SK-N-SH (cell line): ENCODE results near the gene UMODL1. TPM values are rescaled to one million over a fixed set of nuclear protein-coding genes. Genes with fewer than 3 reads are reported as not detected.

Experiments
- CTCF ChIA-PET: fragments of 300-600, 350-600 bp; formaldehyde crosslinking; extraction: SDS; loops from one replicate; lab custom pipeline; 2021; lab: Yijun Ruan, JAX
- POLR2A ChIA-PET: fragments of 350-600 bp; sonication (Branson Sonifier 250); formaldehyde crosslinking; extraction: SDS; loops from one replicate; lab custom pipeline; 2020; ENCODE audit warnings: antibody characterized with exemption, inconsistent platforms; lab: Yijun Ruan, JAX
- DNase-seq: peaks from one replicate; pipeline ENCODE4 v3.0.0; 2012
- H2AFZ ChIP-seq: fragments of 200-600 bp; sonication (generic); 2 replicates; pipeline ENCODE4 v1.8.1; 2016; ENCODE audit warnings: antibody characterized with exemption, mild to moderate bottlenecking, low read depth
- H3F3A ChIP-seq: fragments of 200-600 bp; sonication (generic); replicated peaks from 2 replicates; pipeline ENCODE3; 2016; ENCODE audit warnings: antibody characterized with exemption, mild to moderate bottlenecking; ENCODE audit not compliant: insufficient read depth
- H3K27ac ChIP-seq, 2 experiments: fragments of 200-500 bp in 1 of 2; fragments of 200-600 bp in 1 of 2; sonication (Bioruptor generic) in 1 of 2; sonication (generic), shearing (Covaris generic) in 1 of 2; 2 replicates each; pipeline versions ENCODE4 v1.5.1 to v1.6.1; 2014 to 2016; ENCODE audit warnings: low read depth in 2 of 2, inconsistent platforms in 1 of 2, low read length in 1 of 2, mild to moderate bottlenecking in 1 of 2, mixed read lengths in 1 of 2
- H3K27me3 ChIP-seq: fragments of 200-600 bp; sonication (generic), shearing (Covaris generic); 2 replicates; pipeline ENCODE4 v1.6.1; 2016; ENCODE audit warnings: mixed run types; ENCODE audit not compliant: insufficient read depth
- H3K36me3 ChIP-seq, 2 experiments: fragments of 200-500 bp in 1 of 2; fragments of 200-600 bp in 1 of 2; sonication (Bioruptor generic) in 1 of 2; sonication (generic) in 1 of 2; replicated peaks in 1 of 2; 2 replicates each; pipeline versions ENCODE3 to v1.5.1; 2014 to 2016; ENCODE audit warnings: low read length in 1 of 2, mild to moderate bottlenecking in 1 of 2; ENCODE audit not compliant: insufficient read depth in 2 of 2, control insufficient read depth in 1 of 2
- H3K4me1 ChIP-seq, 2 experiments: fragments of 200-500 bp in 1 of 2; fragments of 200-600 bp in 1 of 2; sonication (Bioruptor generic) in 1 of 2; sonication (generic), shearing (Covaris generic) in 1 of 2; 2 replicates each; pipeline versions ENCODE4 v1.5.1 to v1.6.1; 2014 to 2016; ENCODE audit warnings: low read depth in 1 of 2, low read length in 1 of 2, mixed run types in 1 of 2; ENCODE audit not compliant: insufficient read depth in 2 of 2, control insufficient read depth in 1 of 2
- H3K4me2 ChIP-seq: fragments of 200-600 bp; sonication (generic), shearing (Covaris generic); 2 replicates; pipeline ENCODE4 v1.6.1; 2017; ENCODE audit warnings: mixed run types
- H3K4me3 ChIP-seq, 2 experiments: fragments of 200-500 bp in 1 of 2; fragments of 200-600 bp in 1 of 2; sonication (Bioruptor generic) in 1 of 2; sonication (generic), shearing (Covaris generic) in 1 of 2; 2 replicates each; pipeline versions ENCODE4 v1.5.1 to v1.8.1; 2014 to 2016; ENCODE audit warnings: low read depth in 2 of 2, inconsistent platforms in 1 of 2, low read length in 1 of 2, mild to moderate bottlenecking in 1 of 2, mixed read lengths in 1 of 2, moderate library complexity in 1 of 2
- H3K79me2 ChIP-seq: fragments of 200-600 bp; sonication (generic); 2 replicates; pipeline ENCODE4 v1.8.1; 2017; ENCODE audit warnings: mild to moderate bottlenecking; ENCODE audit not compliant: insufficient read depth
- H3K9ac ChIP-seq: fragments of 200-600 bp; sonication (generic); 2 replicates; pipeline ENCODE4 v1.6.1; 2017; ENCODE audit warnings: mixed run types
- H3K9me2 ChIP-seq: fragments of 200-600 bp; sonication (generic); 2 replicates; pipeline ENCODE4 v1.6.1; 2017; ENCODE audit warnings: mixed run types
- H3K9me3 ChIP-seq: fragments of 200-600 bp; sonication (generic); 2 replicates; pipeline ENCODE4 v1.6.1; 2017; ENCODE audit warnings: mixed run types, mild to moderate bottlenecking, moderate library complexity
- H4K20me1 ChIP-seq: fragments of 200-600 bp; sonication (generic); 2 replicates; pipeline ENCODE4 v1.6.1; 2017; ENCODE audit warnings: mild to moderate bottlenecking, mixed run types; ENCODE audit not compliant: insufficient read depth
- CHD2 ChIP-seq: fragments of 150-350 bp; IDR thresholded peaks from 2 replicates; pipeline ENCODE4 v1.6.1; 2018; ENCODE audit warnings: low read length; ENCODE audit not compliant: partially characterized antibody
- EZH2phosphoT487 ChIP-seq: fragments of 200-600 bp; sonication (generic); IDR thresholded peaks from 2 replicates; pipeline ENCODE4 v1.6.1; 2017; ENCODE audit warnings: low read depth, mixed run types, mild to moderate bottlenecking, antibody characterized with exemption, moderate library complexity, borderline replicate concordance
- FOSL2 ChIP-seq: IDR thresholded peaks from 2 replicates; pipeline ENCODE4 v1.4.0; 2012; ENCODE audit warnings: low read depth, mild to moderate bottlenecking, moderate library complexity, borderline replicate concordance
- FOXM1 ChIP-seq: IDR thresholded peaks from 2 replicates; pipeline ENCODE4 v1.4.0; 2012; ENCODE audit warnings: low read depth, mild to moderate bottlenecking
- IRF3 ChIP-seq: fragments of 150-350 bp; IDR thresholded peaks from 2 replicates; pipeline ENCODE4 v1.6.1; 2016; ENCODE audit warnings: mild to moderate bottlenecking, low read depth, low read length
- JUND ChIP-seq: IDR thresholded peaks from 2 replicates; pipeline ENCODE4 v1.4.0; 2012
- MAX ChIP-seq: IDR thresholded peaks from 2 replicates; pipeline ENCODE4 v1.4.0; 2012; ENCODE audit warnings: low read depth
- MXI1 ChIP-seq: IDR thresholded peaks from 2 replicates; pipeline ENCODE4 v1.6.1; 2012; ENCODE audit warnings: mild to moderate bottlenecking, low read depth, low read length, improper control_type of control experiment
- PBX3 ChIP-seq: IDR thresholded peaks from 2 replicates; pipeline ENCODE4; 2012
- POLR2AphosphoS5 ChIP-seq: IDR thresholded peaks from 2 replicates; pipeline ENCODE4 v1.6.1; 2012; ENCODE audit warnings: low read depth, low read length
- RXRA ChIP-seq: IDR thresholded peaks from 2 replicates; pipeline ENCODE4 v1.4.0; 2012; ENCODE audit warnings: low read depth, mild to moderate bottlenecking, borderline replicate concordance
- SIN3A ChIP-seq: IDR thresholded peaks from 2 replicates; pipeline ENCODE4 v1.6.1; 2012; ENCODE audit warnings: low read depth, mild to moderate bottlenecking, low read length, moderate library complexity, borderline replicate concordance
- SMC3 ChIP-seq: IDR thresholded peaks from 2 replicates; pipeline ENCODE4 v1.6.1; 2012; ENCODE audit warnings: low read depth, low read length, improper control_type of control experiment
- TAF1 ChIP-seq: IDR thresholded peaks from 2 replicates; pipeline ENCODE4 v1.6.1; 2012; ENCODE audit warnings: low read depth, mild to moderate bottlenecking, low read length, moderate library complexity, borderline replicate concordance
- TEAD4 ChIP-seq: IDR thresholded peaks from 2 replicates; pipeline ENCODE4 v1.4.0; 2012; ENCODE audit warnings: mild to moderate bottlenecking, borderline replicate concordance; ENCODE audit not compliant: insufficient read depth
- USF2 ChIP-seq: fragments of 150-350 bp; IDR thresholded peaks from 2 replicates; pipeline ENCODE4 v1.6.1; 2017; ENCODE audit warnings: antibody characterized with exemption, low read length, low read depth, borderline replicate concordance
- WGBS: methylation state at CpG from one replicate; pipeline ENCODE4 v1.1.6; 2017; ENCODE audit warnings: low lambda C conversion rate; 5-methylcytosine and 5-hydroxymethylcytosine counted together
- polyA plus RNA-seq, 3 experiments: library from polyadenylated mRNA; depleted of rRNA; stranded (reverse); fragments of >200 nt; gene quantifications; 2 replicates each; pipeline ENCODE4 v1.2.3, GENCODE V29; 2012

Gene UMODL1
- polyA plus RNA-seq, 1 of the 3 experiments (the other 2 are of a cell fraction) = not detected

GRCh38 chr21:42043961-42044360 is 27.2 kb upstream of the UMODL1 start:
- CTCF ChIA-PET = interaction anchor here (1.5 kb wide), 1 partner anchor 73 kb away, joined by 4 read pairs; no protein-coding TSS in a partner anchor
- POLR2A ChIA-PET = no interaction called here
- WGBS = 83% methylated on average over 10 of the region's 17 CpGs

More at GRCh38 chr21:42043961-42044360, 27.2 kb upstream of the UMODL1 start:
- Histone ChIP-seq H3K4me1 (peaks cover 0 to 18% of the 10 kb centered on the region in 2 experiments; a peak in 2 of 4 replicates), H2AFZ (no peak overlapping the region), H3K9me3 (no peaks in the 10 kb centered on the region), H4K20me1 (no peaks in the 10 kb centered on the region), H3K79me2 (no peaks in the 10 kb centered on the region), H3F3A (peaks cover 3% of the 10 kb centered on the region), H3K4me2 (no peak overlapping the region), H3K36me3 (no peaks in the 10 kb centered on the region), H3K9me2 (no peaks in the 10 kb centered on the region), H3K9ac (no peak overlapping the region), H3K4me3 (no peak overlapping the region), H3K27me3 (no peaks in the 10 kb centered on the region), H3K27ac (no peak overlapping the region)
- TF ChIP-seq EZH2phosphoT487 (no peak), USF2 (no peak), PBX3 (no peak), POLR2AphosphoS5 (no peak), RXRA (no peak), SMC3 (no peak), CHD2 (no peak), FOXM1 (no peak), FOSL2 (no peak), MXI1 (no peak), SIN3A (no peak), TAF1 (no peak), IRF3 (no peak), TEAD4 (no peak), MAX (no peak), JUND (no peak)
- DNase-seq = no peak
